Thymus (tissue), 14 donors: ENCODE results near the gene DPY19L3. TPM values are rescaled to one million over a fixed set of nuclear protein-coding genes. Genes with fewer than 3 reads are reported as not detected.
A peak's percentile ranks its signal among the peaks of the same experiment; 100 is the strongest.

Experiments used
- DNase-seq, 9 donors: peaks; one replicate each; pipeline ENCODE4 v3.0.0-alpha.2; 2013; ENCODE audit warnings: low spot score in 9 of 9, low read depth in 6 of 9, missing footprints in 1 of 9
- H3K27ac ChIP-seq, 2 donors: one replicate each; pipeline ENCODE4 v1.5.1; 2013; ENCODE audit warnings: control low read depth in 1 of 2, low read depth in 1 of 2, low read length in 1 of 2, mild to moderate bottlenecking in 1 of 2, moderate library complexity in 1 of 2
- H3K27me3 ChIP-seq, 2 donors: one replicate each; pipeline ENCODE4 v1.5.1; 2013; ENCODE audit warnings: low read length in 1 of 2; ENCODE audit not compliant: control insufficient read depth in 2 of 2, insufficient read depth in 1 of 2
- H3K36me3 ChIP-seq, 2 donors: one replicate each; pipeline ENCODE4 v1.5.1; 2013; ENCODE audit warnings: low read length in 1 of 2, mild to moderate bottlenecking in 1 of 2, moderate library complexity in 1 of 2; ENCODE audit not compliant: control insufficient read depth in 2 of 2, insufficient read depth in 2 of 2
- H3K4me1 ChIP-seq, 2 donors: one replicate each; pipeline ENCODE4 v1.5.1; 2013; ENCODE audit warnings: low read length in 2 of 2; ENCODE audit not compliant: control insufficient read depth in 2 of 2, insufficient read depth in 2 of 2
- H3K4me3 ChIP-seq, 2 donors: one replicate each; pipeline ENCODE4 v1.5.1; 2013; ENCODE audit warnings: low read length in 2 of 2, control low read depth in 1 of 2, mild to moderate bottlenecking in 1 of 2
- H3K9me3 ChIP-seq, 2 donors: one replicate each; pipeline ENCODE4 v1.5.1; 2013; ENCODE audit warnings: low read length in 1 of 2, mild to moderate bottlenecking in 1 of 2; ENCODE audit not compliant: control insufficient read depth in 2 of 2, insufficient read depth in 1 of 2
- WGBS: extraction: QIAGEN DNeasy Blood & Tissue Kit; methylation state at CpG from one replicate; pipeline ENCODE4 v1.1.7; 2013; 5-methylcytosine and 5-hydroxymethylcytosine counted together
- long read RNA-seq, 10 donors: transcript quantifications; one replicate each; lab custom pipeline, GENCODE V29; 2026
- polyA plus RNA-seq: library from polyadenylated mRNA; stranded (reverse); fragments of 200-250 nt; gene quantifications from one replicate; pipeline ENCODE4 v1.2.3, GENCODE V29; 2013
- total RNA-seq: library from RNA; stranded (reverse); fragments of 120-200 nt; gene quantifications from one replicate; pipeline ENCODE4 v1.2.4, GENCODE V29; 2013
- donor health status: healthy.

Gene DPY19L3
- total RNA-seq = 7.8 TPM
- 11.9 TPM for polyA plus RNA-seq
- long read RNA-seq, donor 1 = 0 reads
- long read RNA-seq, donor 2, full-length matches to known transcripts = 2 of 2 reads
- long read RNA-seq, donor 2, partial matches to known transcripts = 0 of 2 reads
- long read RNA-seq, donor 2, other reads (novel, unspliced or antisense) = 0 of 2 reads
- long read RNA-seq, donor 3, full-length matches to known transcripts = 1 of 1 reads
- long read RNA-seq, donor 3, partial matches to known transcripts = 0 of 1 reads
- long read RNA-seq, donor 3, other reads (novel, unspliced or antisense) = 0 of 1 reads
- long read RNA-seq, donor 4 = 0 reads
- long read RNA-seq, donor 5 = 0 reads
- long read RNA-seq, donor 6, partial matches to known transcripts = 0 of 1 reads
- long read RNA-seq, donor 6, other reads (novel, unspliced or antisense) = 0 of 1 reads
- long read RNA-seq, donor 7, full-length matches to known transcripts = 3 of 3 reads
- long read RNA-seq, donor 7, partial matches to known transcripts = 0 of 3 reads
- long read RNA-seq, donor 7, other reads (novel, unspliced or antisense) = 0 of 3 reads
- long read RNA-seq, donor 8 = 0 reads
- long read RNA-seq, donor 9, full-length matches to known transcripts = 1 of 1 reads
- long read RNA-seq, donor 9, partial matches to known transcripts = 0 of 1 reads
- long read RNA-seq, donor 9, other reads (novel, unspliced or antisense) = 0 of 1 reads
- long read RNA-seq, donor 10 = 0 reads

GRCh38 chr19:32405431-32406160 is at the start of gene DPY19L3:
Gene DPY19L3 (plus strand): TSS chr19:32405770. CDS start chr19:32408254, 2,484 bp downstream.
- H3K27me3 ChIP-seq = no peaks in the 10 kb centered on the region
- peak; percentile 69 to 93 (median 85) for DNase-seq
- H3K9me3 ChIP-seq = no peaks in the 10 kb centered on the region
- H3K4me1 ChIP-seq = peaks cover 5 to 12% of the 10 kb centered on the region in 2 donors
- peaks cover 5 to 6% of the 10 kb centered on the region in 2 donors for H3K36me3 ChIP-seq
- under 1% methylated on average over 104 of the region's 104 CpGs for WGBS
- H3K4me3 ChIP-seq = peak within 1 kb of the TSS; percentile 74 to 93
- H3K27ac ChIP-seq = peak within 1 kb of the TSS; percentile 80 to 92

- no peaks in the 10 kb centered on the region for H3K9me3 ChIP-seq
- DNase-seq = no peak
- H3K27ac ChIP-seq = no peak overlapping the region
- no peak overlapping the region for H3K4me3 ChIP-seq
- H3K27me3 ChIP-seq = no peaks in the 10 kb centered on the region
- H3K4me1 ChIP-seq = no peaks in the 10 kb centered on the region
- peaks cover 40 to 74% of the 10 kb centered on the region in 2 donors for H3K36me3 ChIP-seq
- WGBS = 70% methylated on average over 2 of the region's 2 CpGs
Measured at GRCh38 chr19:32357720-32358119, 47.9 kb upstream of the DPY19L3 start.

- H3K27me3 ChIP-seq = no peaks in the 10 kb centered on the region
- DNase-seq = no peak
- 94% methylated on average over 5 of the region's 5 CpGs for WGBS
- H3K4me3 ChIP-seq = no peak overlapping the region
- H3K27ac ChIP-seq = no peak overlapping the region
- peaks cover 37 to 71% of the 10 kb centered on the region in 2 donors for H3K36me3 ChIP-seq
- H3K9me3 ChIP-seq = no peaks in the 10 kb centered on the region
- no peaks in the 10 kb centered on the region for H3K4me1 ChIP-seq
Measured at GRCh38 chr19:32358321-32358720, 47.2 kb upstream of the DPY19L3 start.

- Histone ChIP-seq H3K27me3 (no peaks in the 10 kb centered on the region), H3K4me1 (no peaks in the 10 kb centered on the region), H3K4me3 (no peak overlapping the region), H3K36me3 (peaks cover 28 to 58% of the 10 kb centered on the region in 2 donors), H3K27ac (no peak overlapping the region), H3K9me3 (no peaks in the 10 kb centered on the region)
- DNase-seq = no peak
- WGBS = 95% methylated on average over 9 of the region's 9 CpGs
Measured at GRCh38 chr19:32359581-32359980, 46.0 kb upstream of the DPY19L3 start.

- Histone ChIP-seq H3K27ac (no peak overlapping the region), H3K27me3 (no peaks in the 10 kb centered on the region), H3K36me3 (peaks cover 18 to 41% of the 10 kb centered on the region in 2 donors), H3K4me3 (no peak overlapping the region), H3K9me3 (no peaks in the 10 kb centered on the region), H3K4me1 (no peaks in the 10 kb centered on the region)
- no peak for DNase-seq
- WGBS = 98% methylated on average over 9 of the region's 9 CpGs
Measured at GRCh38 chr19:32361574-32362317, 43.8 kb upstream of the DPY19L3 start.

- WGBS = 99% methylated on average over 5 of the region's 5 CpGs
- Histone ChIP-seq H3K27ac (no peak overlapping the region), H3K9me3 (no peaks in the 10 kb centered on the region), H3K36me3 (peaks cover 18 to 41% of the 10 kb centered on the region in 2 donors), H3K4me3 (no peak overlapping the region), H3K27me3 (no peaks in the 10 kb centered on the region), H3K4me1 (no peaks in the 10 kb centered on the region)
- no peak for DNase-seq
Measured at GRCh38 chr19:32362318-32362691, 43.3 kb upstream of the DPY19L3 start.

GRCh38 chr19:32363175-32363574 is 42.4 kb upstream of the DPY19L3 start:
- DNase-seq = no peak
- Histone ChIP-seq H3K27me3 (no peaks in the 10 kb centered on the region), H3K4me3 (no peak overlapping the region), H3K9me3 (no peaks in the 10 kb centered on the region), H3K27ac (no peak overlapping the region), H3K36me3 (peaks cover 18 to 40% of the 10 kb centered on the region in 2 donors), H3K4me1 (no peaks in the 10 kb centered on the region)
- WGBS = 95% methylated on average over 3 of the region's 3 CpGs

GRCh38 chr19:32363632-32364031 is 41.9 kb upstream of the DPY19L3 start:
- WGBS = 99% methylated on average over 3 of the region's 3 CpGs
- DNase-seq = no peak
- Histone ChIP-seq H3K27me3 (no peaks in the 10 kb centered on the region), H3K36me3 (peaks cover 14 to 35% of the 10 kb centered on the region in 2 donors), H3K9me3 (no peaks in the 10 kb centered on the region), H3K4me1 (no peaks in the 10 kb centered on the region), H3K27ac (no peak overlapping the region), H3K4me3 (no peak overlapping the region)
